Mesendoderm (in vitro differentiated cells): Measurements from ENCODE around the gene C17orf75.

Experiments used
- DNase-seq: peaks from one replicate; pipeline ENCODE4 v3.0.0; 2013
- H2AK5ac ChIP-seq: 2 replicates; pipeline ENCODE4 v1.6.1; 2013; ENCODE audit warnings: low read length, inconsistent platforms
- H2BK120ac ChIP-seq: 2 replicates; pipeline ENCODE4 v1.6.1; 2013; ENCODE audit warnings: low read depth, mild to moderate bottlenecking, low read length, moderate library complexity, mixed read lengths
- H2BK15ac ChIP-seq: replicated peaks from 2 replicates; pipeline ENCODE4 v1.6.1; 2013; ENCODE audit warnings: low read depth, mild to moderate bottlenecking, moderate library complexity
- H2BK5ac ChIP-seq: 2 replicates; pipeline ENCODE4 v1.6.1; 2013; ENCODE audit warnings: low read length, inconsistent platforms
- H3K18ac ChIP-seq: 2 replicates; pipeline ENCODE4 v1.6.1; 2013; ENCODE audit warnings: mild to moderate bottlenecking, low read length, mixed read lengths
- H3K23ac ChIP-seq: one replicate; pipeline ENCODE4 v1.6.1; 2013; ENCODE audit warnings: low read length
- H3K27ac ChIP-seq: 2 replicates; pipeline ENCODE4 v1.5.1; 2013; ENCODE audit warnings: low read depth, mild to moderate bottlenecking, inconsistent platforms, low read length, moderate library complexity
- H3K27me3 ChIP-seq: 2 replicates; pipeline ENCODE4 v1.6.1; 2013; ENCODE audit warnings: low read length, control low read depth, mild to moderate bottlenecking, inconsistent platforms; ENCODE audit not compliant: insufficient read depth, poor library complexity
- H3K36me3 ChIP-seq: 2 replicates; pipeline ENCODE4 v1.6.1; 2013; ENCODE audit warnings: low read length, inconsistent platforms; ENCODE audit not compliant: control insufficient read depth, insufficient read depth
- H3K4ac ChIP-seq: one replicate; pipeline ENCODE4 v1.6.1; 2013; ENCODE audit warnings: low read depth, mild to moderate bottlenecking, low read length, moderate library complexity
- H3K4me1 ChIP-seq: 2 replicates; pipeline ENCODE4 v1.6.1; 2013; ENCODE audit warnings: low read depth, low read length, inconsistent platforms; ENCODE audit not compliant: control insufficient read depth
- H3K4me2 ChIP-seq: 2 replicates; pipeline ENCODE4 v1.6.1; 2013; ENCODE audit warnings: low read length
- H3K4me3 ChIP-seq: 2 replicates; pipeline ENCODE4 v1.5.1; 2013; ENCODE audit warnings: mild to moderate bottlenecking, low read length
- H3K56ac ChIP-seq: one replicate; pipeline ENCODE4 v1.6.1; 2013; ENCODE audit warnings: low read length
- H3K79me1 ChIP-seq: 2 replicates; pipeline ENCODE4 v1.6.1; 2013; ENCODE audit warnings: low read length, inconsistent platforms
- H3K79me2 ChIP-seq: 2 replicates; pipeline ENCODE4 v1.6.1; 2013; ENCODE audit warnings: mild to moderate bottlenecking, low read length; ENCODE audit not compliant: control insufficient read depth, insufficient read depth
- H3K9ac ChIP-seq: 2 replicates; pipeline ENCODE4 v1.6.1; 2013; ENCODE audit warnings: low read length, inconsistent platforms
- H4K5ac ChIP-seq: one replicate; pipeline ENCODE4 v1.6.1; 2013; ENCODE audit warnings: low read length
- H4K8ac ChIP-seq: one replicate; pipeline ENCODE4 v1.6.1; 2013; ENCODE audit warnings: low read depth, mild to moderate bottlenecking, control low read depth, low read length, moderate library complexity
- WGBS: extraction: QIAGEN DNeasy Blood & Tissue Kit; methylation state at CpG from one replicate; pipeline ENCODE4 v1.1.7; 2013; ENCODE audit warnings: low lambda C conversion rate, missing lambda C conversion rate; ENCODE audit not compliant: insufficient coverage; ENCODE audit errors: extremely low coverage; 5-methylcytosine and 5-hydroxymethylcytosine counted together

The C17orf75 gene

GRCh38 chr17:32385121-32385520 lies 43.1 kb upstream of the C17orf75 start:
- Histone ChIP-seq H3K9ac (no peak overlapping the region), H3K79me1 (no peaks in the 10 kb centered on the region), H4K8ac (no peak overlapping the region), H3K27me3 (no peaks in the 10 kb centered on the region), H4K5ac (no peak overlapping the region), H2BK5ac (no peak overlapping the region), H3K27ac (no peak overlapping the region), H2BK15ac (no peak overlapping the region), H3K36me3 (no peaks in the 10 kb centered on the region), H3K23ac (no peak overlapping the region), H2AK5ac (no peak overlapping the region), H3K79me2 (no peaks in the 10 kb centered on the region), H3K18ac (no peak overlapping the region), H3K56ac (no peak overlapping the region), H3K4me1 (no peaks in the 10 kb centered on the region), H3K4me2 (no peak overlapping the region), H3K4ac (no peak overlapping the region), H2BK120ac (no peak overlapping the region), H3K4me3 (no peak overlapping the region)
- no peak for DNase-seq
- WGBS = no CpG with 5 or more reads among the region's 7 CpGs

- no peak overlapping the region for H3K9ac ChIP-seq
- DNase-seq = no peak
- H3K27me3 ChIP-seq = no peaks in the 10 kb centered on the region
- no peak overlapping the region for H3K18ac ChIP-seq
- no peak overlapping the region for H3K4ac ChIP-seq
- no peaks in the 10 kb centered on the region for H3K36me3 ChIP-seq
- no peak overlapping the region for H3K56ac ChIP-seq
- H3K79me2 ChIP-seq = no peaks in the 10 kb centered on the region
- no peak overlapping the region for H3K23ac ChIP-seq
- no peaks in the 10 kb centered on the region for H3K79me1 ChIP-seq
- H3K4me1 ChIP-seq = no peaks in the 10 kb centered on the region
- no peak overlapping the region for H2BK5ac ChIP-seq
- no peak overlapping the region for H3K27ac ChIP-seq
- no peak overlapping the region for H4K8ac ChIP-seq
- no peak overlapping the region for H2BK120ac ChIP-seq
- H4K5ac ChIP-seq = no peak overlapping the region
- no peak overlapping the region for H3K4me2 ChIP-seq
- no peak overlapping the region for H2BK15ac ChIP-seq
- no peak overlapping the region for H3K4me3 ChIP-seq
- no CpG with 5 or more reads among the region's 1 CpG for WGBS
- no peak overlapping the region for H2AK5ac ChIP-seq
Observed at GRCh38 chr17:32383926-32384434, 42.0 kb upstream of the C17orf75 start.

- no peak overlapping the region for H4K5ac ChIP-seq
- no peak overlapping the region for H3K23ac ChIP-seq
- H3K4me3 ChIP-seq = no peak overlapping the region
- H3K18ac ChIP-seq = no peak overlapping the region
- no peak overlapping the region for H3K27ac ChIP-seq
- no peak overlapping the region for H3K4me2 ChIP-seq
- H2BK15ac ChIP-seq = no peak overlapping the region
- no peaks in the 10 kb centered on the region for H3K4me1 ChIP-seq
- no peak overlapping the region for H2AK5ac ChIP-seq
- 100% methylated on average over 1 of the region's 5 CpGs for WGBS
- H2BK120ac ChIP-seq = no peak overlapping the region
- H3K9ac ChIP-seq = no peak overlapping the region
- H4K8ac ChIP-seq = no peak overlapping the region
- H3K79me1 ChIP-seq = no peaks in the 10 kb centered on the region
- H3K56ac ChIP-seq = no peak overlapping the region
- H3K27me3 ChIP-seq = no peaks in the 10 kb centered on the region
- H3K4ac ChIP-seq = no peak overlapping the region
- no peaks in the 10 kb centered on the region for H3K36me3 ChIP-seq
- no peak for DNase-seq
- H2BK5ac ChIP-seq = no peak overlapping the region
- H3K79me2 ChIP-seq = no peaks in the 10 kb centered on the region
Observed at GRCh38 chr17:32382526-32383223, 40.7 kb upstream of the C17orf75 start.

- Histone ChIP-seq H3K9ac (no peak overlapping the region), H3K4me2 (no peak overlapping the region), H4K5ac (no peak overlapping the region), H3K27me3 (no peaks in the 10 kb centered on the region), H2BK5ac (no peak overlapping the region), H4K8ac (no peak overlapping the region), H3K4me3 (no peak overlapping the region), H3K27ac (no peak overlapping the region), H3K36me3 (peaks cover 12% of the 10 kb centered on the region), H3K79me2 (peaks cover 12% of the 10 kb centered on the region), H3K56ac (no peak overlapping the region), H3K4me1 (no peaks in the 10 kb centered on the region), H2BK15ac (no peak overlapping the region), H3K4ac (no peak overlapping the region), H2AK5ac (no peak overlapping the region), H3K79me1 (peaks cover 7% of the 10 kb centered on the region), H2BK120ac (no peak overlapping the region), H3K23ac (no peak overlapping the region), H3K18ac (no peak overlapping the region)
- no CpG with 5 or more reads among the region's 1 CpG for WGBS
- DNase-seq = no peak
Observed at GRCh38 chr17:32370426-32370825, 28.5 kb upstream of the C17orf75 start.

GRCh38 chr17:32361270-32361669 lies 19.3 kb upstream of the C17orf75 start:
- H3K56ac ChIP-seq = no peak overlapping the region
- peaks cover 10% of the 10 kb centered on the region for H3K36me3 ChIP-seq
- peaks cover 2% of the 10 kb centered on the region for H3K79me1 ChIP-seq
- WGBS = no CpG with 5 or more reads among the region's 1 CpG
- H3K27me3 ChIP-seq = no peaks in the 10 kb centered on the region
- no peak overlapping the region for H2AK5ac ChIP-seq
- no peak overlapping the region for H3K4ac ChIP-seq
- peaks cover 25% of the 10 kb centered on the region for H3K79me2 ChIP-seq
- H2BK5ac ChIP-seq = no peak overlapping the region
- H4K5ac ChIP-seq = no peak overlapping the region
- no peak overlapping the region for H2BK15ac ChIP-seq
- H3K4me2 ChIP-seq = no peak overlapping the region
- DNase-seq = no peak
- no peak overlapping the region for H2BK120ac ChIP-seq
- H3K4me3 ChIP-seq = no peak overlapping the region
- no peak overlapping the region for H4K8ac ChIP-seq
- no peak overlapping the region for H3K23ac ChIP-seq
- no peak overlapping the region for H3K9ac ChIP-seq
- no peak overlapping the region for H3K18ac ChIP-seq
- no peak overlapping the region for H3K27ac ChIP-seq
- no peaks in the 10 kb centered on the region for H3K4me1 ChIP-seq

GRCh38 chr17:32357615-32358014 lies 15.6 kb upstream of the C17orf75 start:
- Histone ChIP-seq H4K5ac (no peak overlapping the region), H2AK5ac (no peak overlapping the region), H2BK120ac (no peak overlapping the region), H3K36me3 (peaks cover 6% of the 10 kb centered on the region), H3K56ac (no peak overlapping the region), H3K79me2 (peaks cover 55% of the 10 kb centered on the region), H3K4me1 (no peaks in the 10 kb centered on the region), H2BK15ac (no peak overlapping the region), H3K4me2 (no peak overlapping the region), H2BK5ac (no peak overlapping the region), H3K4me3 (no peak overlapping the region), H3K27ac (no peak overlapping the region), H4K8ac (no peak overlapping the region), H3K9ac (no peak overlapping the region), H3K79me1 (no peaks in the 10 kb centered on the region), H3K18ac (no peak overlapping the region), H3K23ac (no peak overlapping the region), H3K27me3 (no peaks in the 10 kb centered on the region), H3K4ac (no peak overlapping the region)
- WGBS = no CpG with 5 or more reads among the region's 8 CpGs
- no peak for DNase-seq
